Activated CD4-positive, alpha-beta T cell treated with anti-CD3 and anti-CD28 coated beads, Interleukin-2, Interleukin-4, amounts not matched to agents 100 ng/mL and 50 ng/mL, durations not matched to agents 16 hours and 8 hours (primary cell): ENCODE results near the gene NRXN3.

ENCODE experiments used
- DNase-seq: peaks from one replicate; pipeline ENCODE4 v3.0.0-alpha.2; 2020; ENCODE audit warnings: low spot score

Gene NRXN3

DNA sequence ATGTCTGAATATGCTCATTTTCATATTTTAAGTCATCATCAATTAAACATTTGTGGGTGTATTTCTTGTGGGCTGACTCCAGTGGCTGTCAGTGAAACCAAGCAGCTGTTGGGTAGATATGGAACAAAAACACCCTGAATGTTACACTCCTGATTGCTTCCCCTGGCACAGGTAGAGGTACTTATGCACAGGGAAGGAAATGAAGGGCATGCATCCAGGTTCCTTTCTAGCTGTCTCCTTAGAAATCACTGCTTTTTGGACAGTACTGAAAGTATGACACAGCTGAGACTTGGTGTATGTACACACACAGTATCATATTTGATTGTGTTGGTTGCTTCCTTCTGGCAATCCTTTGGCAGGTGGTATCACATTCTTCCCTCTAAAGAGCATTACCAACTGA is 1034.4 kb downstream of the NRXN3 start:
- no peak for DNase-seq

DNA sequence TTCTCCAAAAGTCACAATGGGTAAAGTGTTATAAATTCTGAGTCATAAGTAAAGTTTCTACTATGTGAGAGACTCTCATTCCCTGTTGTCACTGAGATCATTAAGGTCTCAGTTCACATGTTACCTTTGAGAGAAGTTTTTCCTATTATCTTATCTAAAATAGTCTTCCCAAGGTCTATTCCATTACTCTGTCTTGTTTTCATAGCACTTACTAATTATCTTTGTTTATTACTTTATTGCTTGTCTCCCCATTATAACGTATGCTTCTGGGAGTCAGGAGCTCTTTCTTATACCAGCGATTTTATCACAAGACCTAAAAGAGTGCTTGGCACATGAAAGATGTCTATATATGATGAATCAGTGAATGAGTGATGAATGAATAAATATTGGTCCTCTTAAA is 1039.2 kb downstream of the NRXN3 start:
- no peak for DNase-seq

DNA sequence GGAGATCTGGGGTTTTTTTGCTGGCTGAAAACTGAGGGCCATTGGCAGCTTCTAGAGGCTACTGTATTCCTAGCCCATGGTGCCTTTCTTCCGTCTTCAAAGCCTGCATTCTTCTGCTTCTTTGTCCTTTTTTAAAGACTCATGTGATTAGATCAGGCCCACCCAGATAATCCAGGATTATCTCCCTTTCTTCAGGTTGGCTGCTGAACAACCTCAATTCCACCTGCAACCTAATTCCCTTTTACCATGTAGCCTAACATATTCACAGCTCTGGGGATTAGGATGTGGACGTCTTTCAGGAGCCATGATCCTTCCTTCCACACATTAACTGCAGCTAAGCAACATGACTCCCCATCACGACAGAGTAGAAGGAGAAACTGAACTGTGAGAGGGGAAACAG is 1055.6 kb downstream of the NRXN3 start:
- DNase-seq = no peak

DNA sequence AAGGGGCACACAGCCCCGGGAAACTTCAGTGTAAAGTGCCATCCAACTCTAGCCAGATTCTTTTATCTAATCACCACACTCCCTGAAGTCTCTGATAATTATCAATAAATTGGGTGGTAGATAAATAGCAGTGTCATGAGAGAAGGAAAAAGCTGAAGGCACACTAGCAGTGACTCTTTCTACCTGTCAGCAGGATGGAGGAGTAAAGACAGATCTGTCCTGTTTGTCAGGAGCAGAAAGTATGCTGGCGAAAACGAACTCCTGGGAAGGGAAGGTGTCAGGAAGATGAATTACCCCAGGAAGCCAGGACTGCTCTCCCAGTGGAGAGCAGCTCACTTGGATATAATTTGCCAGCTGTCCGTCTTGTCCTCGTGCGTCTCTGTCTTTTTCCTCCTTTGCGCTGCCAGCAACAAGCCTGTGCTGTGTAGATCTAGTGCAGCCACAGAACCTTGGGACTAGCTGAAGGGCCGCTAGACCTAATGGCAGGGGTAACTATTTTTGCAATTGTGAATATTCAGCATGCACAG is 1059.3 kb downstream of the NRXN3 start:
- DNase-seq = no peak

DNA sequence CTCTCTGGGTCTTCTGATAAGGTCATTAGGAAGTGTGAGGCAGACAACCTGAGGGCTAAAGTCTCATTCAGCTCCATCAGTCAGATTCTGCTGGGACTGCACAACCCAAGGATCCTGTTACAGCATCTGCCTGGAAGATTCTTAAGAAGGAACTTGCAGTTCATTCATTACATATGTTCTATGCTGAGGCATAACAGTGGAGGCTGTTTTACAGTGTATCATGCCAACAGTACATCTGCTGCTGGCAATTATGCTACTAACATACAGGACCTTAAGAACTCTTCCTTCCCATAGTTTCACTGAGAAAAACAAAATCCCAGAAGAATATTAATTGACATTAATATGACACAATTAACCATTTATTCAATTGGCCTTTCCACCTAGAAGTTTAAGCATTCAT is 1072.5 kb downstream of the NRXN3 start:
- no peak for DNase-seq

DNA sequence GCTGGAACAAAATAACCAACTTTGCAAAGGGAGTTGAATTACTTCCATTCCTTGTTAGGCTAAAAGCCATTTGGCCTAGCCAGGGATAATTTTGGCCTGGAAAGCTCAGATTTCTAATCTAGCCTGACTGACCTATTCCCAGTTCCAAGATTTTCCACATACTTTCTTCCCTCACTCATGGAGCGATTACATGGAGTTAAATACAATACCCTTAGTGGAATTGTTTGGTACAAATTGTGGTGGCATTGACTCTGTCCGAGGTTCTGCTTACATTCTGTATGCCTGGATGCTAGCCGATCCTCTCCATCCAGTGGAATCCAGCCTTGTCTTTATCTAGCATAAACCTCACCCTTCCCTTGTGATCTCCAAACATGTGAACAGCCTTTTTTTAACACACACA is 1076.0 kb downstream of the NRXN3 start:
- DNase-seq = no peak

DNA sequence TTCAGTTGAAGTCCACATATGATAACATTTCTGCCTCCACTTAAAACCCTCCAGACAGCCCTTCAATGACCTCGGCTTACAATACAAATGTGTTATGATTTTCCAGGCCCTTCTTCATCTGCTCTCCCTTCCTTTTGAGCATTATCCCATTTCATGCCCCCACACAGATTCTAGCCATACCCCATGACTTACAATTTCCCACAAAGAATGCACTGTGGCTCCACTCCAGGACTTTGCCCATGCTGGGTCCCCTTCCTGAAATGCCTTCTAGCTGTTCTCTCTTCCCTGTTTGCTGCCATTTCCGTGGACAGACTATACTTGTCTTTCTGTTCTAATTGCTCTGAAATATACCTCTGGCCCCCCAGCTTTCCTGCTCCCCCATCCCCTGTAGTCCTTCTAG is 1078.0 kb downstream of the NRXN3 start:
- no peak for DNase-seq

DNA sequence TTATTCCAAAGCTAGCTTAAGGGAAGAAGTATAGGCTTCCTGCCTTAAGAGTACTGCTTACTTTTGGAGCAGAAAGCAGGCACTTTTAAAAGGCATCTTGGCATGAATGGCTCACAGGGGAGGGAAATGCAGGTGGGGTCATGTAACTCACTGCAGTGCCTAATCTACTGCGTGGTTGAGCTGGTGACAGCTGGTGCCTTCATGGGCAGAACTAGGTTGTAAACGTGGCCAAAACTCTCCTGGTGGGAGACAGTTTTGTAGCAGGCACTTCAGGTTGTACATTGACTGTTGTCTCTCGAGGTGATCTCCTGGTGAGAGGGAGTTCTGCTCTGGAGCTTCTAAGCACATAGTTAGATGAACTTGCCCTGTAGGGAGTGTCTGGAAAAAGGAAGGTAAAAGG is 1078.6 kb downstream of the NRXN3 start:
- no peak for DNase-seq

DNA sequence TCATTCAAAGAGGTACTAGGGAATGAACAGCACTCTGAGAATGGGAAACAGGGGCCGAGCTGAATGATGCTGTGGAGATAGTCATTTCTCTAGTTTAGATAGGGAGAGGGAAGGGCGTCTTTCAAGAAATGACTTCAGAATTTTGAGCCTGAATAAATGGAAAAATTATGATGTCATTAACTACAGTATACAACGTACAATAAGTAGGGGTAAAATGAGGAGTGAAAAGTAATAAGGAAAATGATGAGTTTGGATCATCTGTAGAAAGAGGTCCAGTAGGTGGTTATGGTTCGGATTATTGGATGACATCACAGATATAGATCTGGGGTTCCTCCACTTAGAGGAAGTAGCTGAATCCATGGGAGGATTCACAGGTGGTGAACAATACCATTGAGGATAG is 1081.1 kb downstream of the NRXN3 start:
- no peak for DNase-seq

DNA sequence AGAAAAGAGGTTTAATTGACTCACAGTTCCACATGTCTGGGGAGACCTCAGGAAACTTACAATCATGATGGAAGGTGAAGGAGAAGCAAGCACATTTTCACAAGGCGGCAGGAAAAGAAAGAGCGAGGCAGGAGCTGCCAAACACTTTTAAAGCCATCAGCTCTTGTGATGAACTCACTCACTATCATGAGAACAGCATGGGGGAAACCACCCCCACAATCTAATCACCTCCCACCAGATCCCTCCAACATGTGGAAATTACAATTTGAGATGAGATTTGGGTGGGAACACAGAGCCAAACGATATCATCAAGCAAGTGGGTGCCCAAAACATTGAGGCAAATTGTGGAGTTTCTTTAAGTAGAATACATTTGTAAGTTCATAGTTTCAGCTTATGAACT is 1083.4 kb downstream of the NRXN3 start:
- no peak for DNase-seq

DNA sequence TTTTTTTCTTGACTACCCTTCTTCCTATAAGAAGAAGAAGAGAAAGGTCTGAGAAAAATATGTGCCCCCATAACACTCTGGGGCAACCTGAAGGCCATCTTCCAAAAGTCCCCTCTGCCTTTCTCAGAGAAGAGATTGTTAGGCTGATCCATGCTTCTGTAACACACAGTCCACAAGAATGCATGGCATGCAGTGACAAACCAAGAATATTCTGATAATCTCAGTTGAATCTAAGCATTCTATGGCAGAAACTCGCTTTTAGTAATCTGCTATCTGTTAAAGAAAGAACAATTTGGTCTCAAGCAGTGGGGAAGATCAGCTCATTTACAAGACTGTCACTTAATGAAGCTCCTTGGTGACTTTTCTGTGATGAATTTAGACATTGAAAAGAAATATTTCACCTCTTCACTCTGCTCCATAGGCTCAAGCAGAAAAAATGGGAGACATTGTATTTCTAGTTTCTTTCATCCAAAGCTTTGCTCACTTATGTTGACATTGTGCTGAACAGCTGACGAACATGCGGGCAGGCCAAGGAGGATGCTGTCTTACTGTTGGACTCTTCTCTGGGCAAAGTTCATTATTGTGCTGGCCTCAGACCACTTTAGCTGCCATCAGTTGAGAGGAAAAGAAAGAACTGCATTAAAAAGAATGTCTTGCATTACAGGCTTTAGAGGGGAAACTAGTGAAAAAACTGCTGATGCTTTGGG is 1084.0 kb downstream of the NRXN3 start:
- no peak for DNase-seq

DNA sequence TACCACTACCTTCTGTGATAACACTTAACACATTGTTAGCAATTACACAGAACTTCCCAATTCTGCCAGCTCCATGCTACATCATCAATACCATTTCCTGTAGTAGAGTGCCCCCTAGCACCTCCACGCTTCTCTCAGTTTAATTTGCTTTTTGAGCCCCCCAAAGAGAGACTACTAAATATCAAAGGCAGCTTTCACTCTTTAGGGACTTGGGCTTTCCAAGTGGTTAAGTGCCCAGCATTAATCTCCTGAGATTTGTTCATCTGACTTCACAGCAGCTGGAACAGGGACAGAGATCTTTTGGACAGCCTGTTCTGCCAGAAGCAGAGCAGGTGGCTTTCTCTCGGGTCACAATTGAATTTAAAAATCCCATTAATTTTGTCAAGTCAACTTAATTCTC is 1086.2 kb downstream of the NRXN3 start:
- no peak for DNase-seq

DNA sequence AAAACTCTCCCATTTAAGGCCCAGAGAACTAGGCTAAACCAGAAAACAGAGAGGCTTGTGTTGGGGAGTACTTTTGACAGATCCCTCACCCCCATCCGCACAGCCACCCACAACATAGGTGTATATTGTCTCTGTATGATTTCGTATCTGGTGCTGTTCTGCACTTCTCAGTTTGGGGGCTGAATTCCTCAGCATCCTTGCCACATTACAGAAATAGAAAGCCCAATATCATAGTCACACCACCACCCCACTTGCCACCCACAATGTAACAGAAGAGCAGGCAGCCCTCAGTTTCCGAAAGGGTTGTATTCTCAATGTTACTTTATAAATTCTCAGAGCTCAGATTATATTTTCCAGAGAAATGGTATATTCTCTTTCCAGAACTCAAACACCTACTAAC is 1090.2 kb downstream of the NRXN3 start:
- no peak for DNase-seq

DNA sequence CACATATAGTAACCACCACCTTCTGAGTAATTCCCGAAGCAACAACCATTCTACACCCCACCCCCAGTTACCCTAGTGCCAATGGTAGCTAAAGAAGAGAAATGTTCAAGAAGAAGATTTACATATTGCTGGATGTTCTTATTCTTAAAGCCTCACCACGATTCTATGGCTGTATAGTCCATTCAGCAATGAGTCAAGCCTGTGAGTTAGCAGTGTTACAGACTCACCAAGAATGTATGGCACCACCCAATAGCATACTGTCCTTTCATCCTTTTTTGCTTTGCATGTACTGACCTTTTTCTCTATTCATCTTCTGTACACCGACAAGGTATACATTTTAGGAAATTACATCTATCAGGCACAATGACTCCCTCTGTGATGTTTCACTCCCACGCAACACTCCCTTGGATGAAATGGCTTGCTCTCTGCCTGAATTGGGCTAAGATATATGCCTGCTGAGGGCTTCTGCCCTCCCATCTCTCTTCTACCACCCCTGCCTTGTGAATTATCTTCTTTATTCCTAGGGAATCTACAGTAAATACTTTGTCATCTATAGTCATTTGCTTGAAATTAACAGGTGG is 1095.3 kb downstream of the NRXN3 start:
- DNase-seq = no peak

DNA sequence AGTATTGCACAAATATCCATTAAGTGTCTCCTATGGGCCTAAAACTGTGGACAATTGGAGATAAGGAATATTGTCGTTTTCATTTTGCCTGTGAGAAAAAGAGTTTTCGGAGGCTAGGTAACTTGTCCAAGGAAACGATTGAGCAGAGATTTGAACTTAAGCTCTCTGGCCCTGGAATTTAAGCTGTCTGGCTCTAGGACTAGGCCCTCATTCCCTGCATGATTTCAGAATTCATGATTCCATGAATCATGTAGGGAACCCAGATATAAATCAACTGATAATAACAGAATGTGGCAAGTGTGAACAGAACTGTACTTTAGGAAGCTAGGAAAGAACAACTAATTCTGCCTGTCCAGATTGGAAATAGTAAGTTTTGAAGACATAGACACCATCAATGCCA is 1100.2 kb downstream of the NRXN3 start:
- DNase-seq = no peak

DNA sequence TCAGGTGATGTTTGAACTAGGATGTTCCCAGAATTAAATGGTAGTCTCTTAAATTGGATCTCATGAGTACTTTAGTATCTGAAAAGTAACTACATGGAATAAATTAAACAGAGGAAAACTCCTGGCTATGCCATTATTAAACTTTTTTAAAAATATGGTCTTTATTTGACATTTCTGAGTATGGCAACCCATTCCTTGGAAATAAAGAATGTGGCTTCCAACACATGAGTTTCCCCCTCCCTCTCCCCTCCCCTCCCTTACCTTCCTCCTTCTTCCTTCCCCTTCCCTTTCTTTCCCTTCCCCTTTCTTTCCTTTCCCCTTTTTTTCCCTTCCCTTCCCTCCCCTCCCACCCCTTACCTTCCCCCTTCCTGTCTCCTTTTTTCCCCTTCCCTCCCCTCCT is 1100.9 kb downstream of the NRXN3 start:
- DNase-seq = no peak

DNA sequence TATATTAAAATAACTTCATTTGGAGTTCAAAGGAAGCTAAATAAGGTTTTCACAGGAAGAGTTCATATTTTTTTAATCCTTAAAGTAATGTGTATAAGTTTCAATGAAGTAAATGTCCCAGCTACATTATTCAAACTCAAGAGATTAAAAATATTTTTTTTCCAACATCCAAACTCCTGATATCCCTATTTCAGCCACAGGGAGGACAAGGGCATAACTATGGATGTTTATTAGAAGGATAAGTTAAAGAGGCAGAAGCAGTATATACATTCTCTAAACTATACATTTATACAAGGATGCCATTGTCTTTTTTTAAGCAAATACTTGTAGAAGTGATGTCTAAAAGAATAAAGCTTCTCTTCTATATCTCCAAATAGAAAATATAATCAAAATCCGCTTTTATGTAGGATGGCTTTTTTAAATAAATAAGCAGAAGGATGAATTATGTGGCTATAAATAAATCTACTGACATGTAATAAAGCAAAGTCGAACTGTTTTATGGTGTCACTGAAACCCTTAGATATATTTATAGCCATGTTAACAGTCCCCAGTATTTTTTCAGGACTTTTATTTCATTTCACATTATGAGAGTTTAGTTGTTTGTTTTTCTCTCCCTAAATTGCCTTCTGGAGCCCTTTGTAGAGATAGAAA is 1104.6 kb downstream of the NRXN3 start:
- no peak for DNase-seq

DNA sequence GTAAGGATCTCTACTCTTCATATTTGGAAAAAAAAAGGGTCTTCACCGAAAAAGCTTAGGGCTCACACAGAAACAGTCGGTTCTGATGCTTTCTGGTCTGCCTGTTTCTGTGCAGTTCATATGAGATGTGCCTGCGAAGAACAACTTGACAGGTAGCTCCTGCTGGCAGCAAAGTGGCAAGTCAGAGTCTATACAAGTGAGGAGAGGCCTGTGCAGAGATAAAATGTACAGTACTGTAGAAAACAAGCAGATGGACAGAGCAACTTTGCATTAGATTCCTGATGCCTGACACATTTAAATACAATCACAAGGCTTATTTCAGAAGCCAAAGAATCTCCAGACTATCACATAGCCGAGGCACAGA is 1105.1 kb downstream of the NRXN3 start:
- DNase-seq = no peak

DNA sequence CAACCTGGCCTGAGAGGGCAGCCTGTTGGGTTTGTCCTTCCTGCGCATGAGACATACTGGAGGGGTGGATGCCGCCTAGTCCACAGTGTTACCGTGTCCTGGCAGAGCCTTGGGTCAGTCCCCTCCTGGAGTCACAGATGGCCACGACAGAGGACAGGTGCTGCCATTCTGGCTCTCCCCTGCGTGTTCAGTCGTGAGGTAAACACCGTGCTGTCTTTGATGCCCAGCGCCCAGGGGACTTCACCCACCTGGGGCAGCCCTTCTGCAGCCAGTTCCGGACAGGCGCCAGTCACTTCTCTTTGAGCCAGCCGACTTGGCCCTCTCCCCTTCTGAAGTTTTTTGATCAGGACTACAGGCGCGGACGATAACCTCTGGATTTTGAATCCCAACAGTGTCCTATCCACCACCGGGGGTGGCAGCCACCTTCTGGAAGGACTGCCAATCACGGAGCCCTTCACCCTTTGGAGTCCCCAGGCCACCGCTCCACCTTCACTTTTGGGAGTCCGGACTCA is 1108.2 kb downstream of the NRXN3 start:
- DNase-seq = no peak

DNA sequence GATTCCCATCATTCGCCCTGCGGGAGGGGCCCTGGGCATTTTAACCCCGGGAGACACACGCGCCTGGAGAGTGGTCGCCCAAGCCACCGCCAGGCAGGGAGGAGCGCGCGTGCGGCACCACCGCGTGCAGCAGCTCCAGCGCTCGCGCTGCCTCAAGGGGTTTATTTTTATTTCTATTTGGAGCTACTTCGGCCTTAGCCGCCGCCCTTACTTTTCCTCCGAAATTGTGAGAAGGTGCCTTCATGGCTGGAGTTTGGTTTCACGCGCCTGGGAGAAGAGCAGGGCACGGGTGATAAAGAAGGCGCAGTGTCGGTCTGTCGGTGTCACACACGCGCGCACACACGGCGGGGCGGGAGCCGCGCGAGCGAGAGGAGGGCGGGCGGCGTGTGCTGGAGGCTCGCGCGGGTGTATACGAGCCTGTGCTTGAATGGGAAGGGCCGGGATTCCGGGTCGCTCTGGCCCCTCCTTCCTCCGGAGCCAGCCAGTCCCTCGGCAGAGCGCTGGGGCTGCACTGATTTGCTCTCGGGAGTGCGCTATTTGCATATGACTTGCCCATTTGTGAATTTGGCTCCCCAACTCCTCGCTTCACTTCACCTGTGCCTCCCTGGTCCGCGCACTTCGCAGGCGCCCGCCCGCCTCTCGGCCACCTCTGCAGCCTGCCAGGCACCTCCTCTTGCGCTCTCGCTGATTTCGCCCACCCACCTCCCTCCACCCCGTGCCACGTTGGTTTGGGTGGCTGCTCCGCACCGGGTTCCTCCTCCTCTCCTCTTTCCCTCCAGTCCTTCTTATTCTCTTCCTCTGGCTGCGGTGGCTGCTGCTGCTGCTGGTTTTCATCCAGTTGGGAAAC is 1108.8 kb downstream of the NRXN3 start:
- DNase-seq = peak; percentile 3

DNA sequence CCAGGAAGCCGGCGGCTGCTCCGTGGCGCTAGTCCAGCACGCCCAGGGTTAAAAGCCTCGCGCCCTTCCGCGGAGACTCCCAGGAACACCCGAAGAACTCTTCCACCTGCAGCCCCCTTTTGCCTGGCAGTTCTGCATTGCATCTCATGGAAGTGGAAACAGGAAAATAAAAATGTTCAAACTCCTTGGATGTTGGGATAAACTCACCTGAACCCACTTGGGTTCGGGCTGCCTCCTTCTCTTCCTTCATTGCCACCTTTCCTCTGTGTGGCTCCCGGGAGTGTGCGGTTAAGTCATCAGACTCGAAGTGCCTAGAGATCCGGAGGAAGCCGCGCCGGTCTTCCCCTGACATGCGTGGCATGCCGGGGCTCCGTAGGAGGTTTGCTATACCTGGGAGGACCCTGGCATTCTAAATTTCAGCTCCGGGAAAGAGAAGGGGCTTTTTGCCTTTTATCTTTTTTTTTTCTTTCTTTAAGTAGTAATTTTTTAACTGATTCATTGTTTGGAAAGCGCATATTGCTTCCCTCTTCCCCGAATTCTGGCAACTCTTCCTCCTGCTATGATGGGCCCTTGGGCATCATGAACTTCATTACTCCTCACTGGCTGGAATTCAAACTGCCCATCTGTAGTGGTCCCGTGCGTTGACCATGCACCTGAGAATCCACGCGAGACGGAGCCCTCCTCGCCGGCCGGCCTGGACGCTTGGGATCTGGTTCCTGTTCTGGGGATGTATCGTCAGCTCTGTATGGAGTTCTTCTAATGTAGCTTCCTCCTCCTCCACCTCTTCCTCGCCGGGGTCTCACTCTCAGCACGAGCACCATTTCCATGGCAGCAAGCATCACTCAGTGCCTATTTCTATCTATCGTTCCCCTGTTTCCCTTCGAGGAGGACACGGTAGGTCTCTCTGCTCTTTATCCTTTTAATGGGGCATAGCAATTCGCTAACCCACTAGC is 1109.7 kb downstream of the NRXN3 start:
- DNase-seq = no peak
